H1 (cell line): ENCODE data around the gene GIPR. TPM values are rescaled to one million over a fixed set of nuclear protein-coding genes. Genes with fewer than 3 reads are reported as not detected.

Experiments used
- BRCA1 ChIP-seq: IDR thresholded peaks from 2 replicates; pipeline ENCODE4 v1.6.1; 2012; ENCODE audit warnings: low read depth, low read length, improper control_type of control experiment
- POLR2AphosphoS5 ChIP-seq: IDR thresholded peaks from 2 replicates; pipeline ENCODE4 v1.6.1; 2011; ENCODE audit warnings: low read depth, low read length
- SUZ12 ChIP-seq: fragments of 200-600 bp; sonication (generic); IDR thresholded peaks from 2 replicates; pipeline ENCODE4 v1.6.1; 2012; ENCODE audit warnings: mild to moderate bottlenecking, inconsistent platforms, low read length, moderate library complexity, mixed read lengths
- TAF1 ChIP-seq: IDR thresholded peaks from 2 replicates; pipeline ENCODE4 v1.6.1; 2011; ENCODE audit warnings: mild to moderate bottlenecking, low read depth, low read length
- polyA plus RNA-seq, 7 experiments: library from polyadenylated mRNA; depleted of rRNA in 3 of 7; stranded (reverse) in 5 of 7; unstranded in 2 of 7; fragments of >200 nt in 5 of 7; fragments of 200-250 nt in 2 of 7; gene quantifications; 1 replicate in 5 of 7; 2 replicates in 1 of 7; 4 replicates in 1 of 7; pipeline versions ENCODE4 v1.2.1 to v1.2.3, GENCODE V29; 2011 to 2013; ENCODE audit warnings: missing spikeins in 2 of 7, mixed read lengths in 2 of 7
- total RNA-seq: library from RNA; stranded (reverse); fragmentation: NEBNext Ultra II Directional; extraction: Animal tissue kit (Norgen Biotek cat#: 25700); gene quantifications from 2 replicates; pipeline ENCODE4 v1.2.1, GENCODE V29; 2021

GIPR gene
- total and polyA plus RNA-seq, 2 of the 8 experiments (the other 6 are each of a cell fraction or from before 2014, with no cell fraction given), result 0.42 to 1.3 TPM

DNA sequence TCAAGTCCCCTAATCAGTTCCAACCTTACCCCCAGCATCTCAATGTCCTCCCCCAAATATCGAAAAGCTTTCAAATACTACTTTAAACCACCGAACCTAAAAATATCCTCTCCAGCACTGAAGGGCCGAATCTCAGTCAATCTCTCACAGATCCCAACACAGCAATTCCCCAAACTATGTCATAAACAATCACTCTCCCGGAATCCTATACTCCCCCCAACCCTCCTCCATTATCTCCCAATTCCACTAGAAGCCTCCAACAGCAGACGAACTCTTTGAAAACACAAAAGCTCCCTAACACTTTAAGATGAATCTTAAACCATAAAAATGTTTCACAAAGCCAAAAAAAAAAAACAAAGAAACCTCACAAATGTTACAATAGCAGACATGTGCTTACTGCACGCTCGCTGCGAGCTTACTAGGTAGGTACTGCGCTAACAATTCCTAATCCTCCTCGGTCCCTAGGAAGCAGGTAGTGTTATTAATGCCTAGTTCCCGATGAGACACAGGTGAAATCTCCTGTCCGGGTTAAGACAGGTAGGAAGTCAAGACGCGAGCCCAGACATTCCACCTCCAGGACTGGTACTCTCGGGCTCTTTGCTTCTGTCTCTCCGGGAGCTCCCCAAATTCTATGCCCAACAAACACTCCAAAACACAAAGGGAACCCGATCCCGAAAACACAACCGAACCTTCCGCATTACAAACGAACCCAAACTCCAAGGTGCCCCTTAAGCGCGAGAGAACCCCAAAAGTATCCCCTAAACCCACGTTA, 48.5 kb downstream of the GIPR start (continued):
- TF ChIP-seq BRCA1 (no peak), TAF1 (peak; percentile 63), POLR2AphosphoS5 (peak; percentile 41; the same call in 1 of the 2 replicates), SUZ12 (no peak)
- TF ChIP-seq, all 59 proteins: peak for 8
